Lower leg skin (tissue), 3 donors: ENCODE data around the gene RAD51B.

Source experiments
- POLR2A ChIP-seq, 2 donors: fragments of 450-650 bp; IDR thresholded peaks; one replicate each; pipeline ENCODE4 v1.6.1; 2016 to 2017; ENCODE audit warnings: antibody characterized with exemption in 2 of 2, mild to moderate bottlenecking in 1 of 2, moderate library complexity in 1 of 2
- TF ChIP-seq, protein P1 (sequence below), 3 donors: fragments of 450-650 bp; IDR thresholded peaks; one replicate each; pipeline ENCODE4 v1.5.1; 2016; ENCODE audit warnings: antibody characterized with exemption in 3 of 3, mild to moderate bottlenecking in 3 of 3, moderate library complexity in 2 of 3

DNA sequence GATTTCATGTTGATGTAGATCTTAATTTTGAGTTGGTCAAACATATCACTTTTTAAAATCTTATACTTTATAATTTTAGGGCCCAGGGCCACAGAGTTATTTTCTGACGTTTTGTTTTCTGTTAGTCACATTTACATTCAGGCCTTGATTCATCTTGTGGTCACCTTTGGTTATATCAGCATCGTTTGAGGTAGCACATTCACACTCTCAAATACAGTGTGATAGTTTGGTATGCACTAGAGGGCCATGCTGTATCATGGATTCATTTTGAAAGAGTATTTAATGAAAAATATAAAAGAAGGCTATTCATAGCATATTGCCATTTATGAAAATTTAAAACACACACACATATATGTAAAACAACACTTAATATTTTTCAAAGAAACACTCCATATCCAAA is 274.6 kb downstream of the RAD51B start:
- TF ChIP-seq, protein P1, sequence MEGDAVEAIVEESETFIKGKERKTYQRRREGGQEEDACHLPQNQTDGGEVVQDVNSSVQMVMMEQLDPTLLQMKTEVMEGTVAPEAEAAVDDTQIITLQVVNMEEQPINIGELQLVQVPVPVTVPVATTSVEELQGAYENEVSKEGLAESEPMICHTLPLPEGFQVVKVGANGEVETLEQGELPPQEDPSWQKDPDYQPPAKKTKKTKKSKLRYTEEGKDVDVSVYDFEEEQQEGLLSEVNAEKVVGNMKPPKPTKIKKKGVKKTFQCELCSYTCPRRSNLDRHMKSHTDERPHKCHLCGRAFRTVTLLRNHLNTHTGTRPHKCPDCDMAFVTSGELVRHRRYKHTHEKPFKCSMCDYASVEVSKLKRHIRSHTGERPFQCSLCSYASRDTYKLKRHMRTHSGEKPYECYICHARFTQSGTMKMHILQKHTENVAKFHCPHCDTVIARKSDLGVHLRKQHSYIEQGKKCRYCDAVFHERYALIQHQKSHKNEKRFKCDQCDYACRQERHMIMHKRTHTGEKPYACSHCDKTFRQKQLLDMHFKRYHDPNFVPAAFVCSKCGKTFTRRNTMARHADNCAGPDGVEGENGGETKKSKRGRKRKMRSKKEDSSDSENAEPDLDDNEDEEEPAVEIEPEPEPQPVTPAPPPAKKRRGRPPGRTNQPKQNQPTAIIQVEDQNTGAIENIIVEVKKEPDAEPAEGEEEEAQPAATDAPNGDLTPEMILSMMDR (IDR thresholded peaks at IDR 0.05), result no peak
- no peak for TF ChIP-seq POLR2A (IDR thresholded peaks at IDR 0.05)
